Right atrium auricular region (tissue), 2 donors: ENCODE data around the gene GAMT. TPM values are rescaled to one million over a fixed set of nuclear protein-coding genes. Genes with fewer than 3 reads are reported as not detected.

Experiments
- DNase-seq: peaks from one replicate; pipeline ENCODE4 v3.0.0-alpha.2; 2019; ENCODE audit warnings: low spot score
- H3K27ac ChIP-seq, 2 donors: fragments of 200-600 bp; sonication (generic); 1 replicate in 1 of 2; 2 replicates in 1 of 2; pipeline ENCODE4 v1.5.1; 2016 to 2019
- H3K27me3 ChIP-seq, 2 donors: fragments of 200-600 bp; sonication (generic); one replicate each; pipeline versions ENCODE4 v1.5.1 to v1.6.0; 2017 to 2019
- H3K36me3 ChIP-seq: fragments of 200-600 bp; sonication (generic); one replicate; pipeline ENCODE4 v1.5.1; 2016
- H3K4me1 ChIP-seq, 2 donors: fragments of 200-600 bp; sonication (generic); one replicate each; pipeline versions ENCODE4 v1.5.1 to v1.6.0; 2017 to 2019
- H3K4me3 ChIP-seq, 2 donors: fragments of 200-600 bp; sonication (generic); 1 replicate in 1 of 2; 2 replicates in 1 of 2; pipeline ENCODE4 v1.5.1; 2017 to 2019; ENCODE audit warnings: mild to moderate bottlenecking in 1 of 2, moderate library complexity in 1 of 2
- H3K9me3 ChIP-seq, 2 donors: fragments of 200-600 bp; sonication (generic); one replicate each; pipeline ENCODE4 v1.5.1; 2019
- total RNA-seq, 2 donors: library from RNA; depleted of rRNA; stranded (reverse); fragments of >200 nt; gene quantifications; one replicate each; pipeline ENCODE4 v1.1.0, GENCODE V29; 2016
- TF ChIP-seq, protein P1 (sequence below), 2 donors: fragments of 200-600 bp; sonication (generic); IDR thresholded peaks; one replicate each; pipeline ENCODE4 v1.5.1; 2019; ENCODE audit warnings: antibody characterized with exemption in 2 of 2

GAMT gene
- total RNA-seq, 2 donors from 2014 or later: 45.8 to 92.5 TPM

DNA sequence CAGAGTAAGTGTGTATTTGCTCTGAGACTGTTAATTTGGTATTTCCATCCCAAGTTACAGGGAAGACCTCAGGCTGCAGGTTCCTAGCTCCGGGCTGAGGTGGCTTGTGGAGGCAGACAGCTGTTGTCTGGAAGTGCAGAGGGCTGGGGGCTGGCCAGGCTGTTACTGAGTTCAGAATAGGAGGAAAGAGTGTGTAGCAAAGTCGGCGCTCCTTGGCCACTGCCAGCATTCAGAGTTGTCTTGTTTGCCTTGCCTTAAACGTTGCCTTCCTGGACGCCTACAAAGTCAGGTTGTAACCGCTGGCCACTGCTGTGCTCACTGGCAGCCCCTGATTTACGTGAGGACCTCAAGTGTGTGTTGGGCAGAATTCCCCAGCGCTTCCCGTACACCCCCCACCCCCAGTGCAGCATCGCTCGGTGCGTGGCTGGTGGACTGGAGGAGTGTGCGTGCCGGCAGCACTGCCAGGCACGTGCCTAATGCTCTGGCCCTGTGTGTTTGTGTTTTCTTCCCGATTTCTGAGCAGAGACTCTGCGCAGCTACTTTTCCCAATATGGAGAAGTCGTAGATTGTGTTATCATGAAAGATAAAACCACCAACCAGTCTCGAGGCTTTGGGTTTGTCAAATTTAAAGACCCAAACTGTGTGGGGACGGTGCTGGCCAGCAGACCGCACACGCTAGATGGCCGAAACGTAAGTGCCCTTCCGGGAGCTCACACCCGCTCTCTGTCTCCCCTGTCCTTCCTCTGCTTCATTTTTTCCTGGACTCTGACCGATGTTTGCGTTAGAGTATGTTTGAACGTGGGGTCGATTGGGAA is 16.5 kb upstream of the GAMT start:
- Histone ChIP-seq H3K4me3 (no peak overlapping the region), H3K27me3 (no peaks in the 10 kb centered on the region), H3K36me3 (peaks cover 32% of the 10 kb centered on the region), H3K9me3 (no peaks in the 10 kb centered on the region), H3K4me1 (peaks cover 0 to 63% of the 10 kb centered on the region in 2 donors), H3K27ac (peak overlapping the region; percentile 67 to 98)
- DNase-seq: no peak
- TF ChIP-seq, protein P1, sequence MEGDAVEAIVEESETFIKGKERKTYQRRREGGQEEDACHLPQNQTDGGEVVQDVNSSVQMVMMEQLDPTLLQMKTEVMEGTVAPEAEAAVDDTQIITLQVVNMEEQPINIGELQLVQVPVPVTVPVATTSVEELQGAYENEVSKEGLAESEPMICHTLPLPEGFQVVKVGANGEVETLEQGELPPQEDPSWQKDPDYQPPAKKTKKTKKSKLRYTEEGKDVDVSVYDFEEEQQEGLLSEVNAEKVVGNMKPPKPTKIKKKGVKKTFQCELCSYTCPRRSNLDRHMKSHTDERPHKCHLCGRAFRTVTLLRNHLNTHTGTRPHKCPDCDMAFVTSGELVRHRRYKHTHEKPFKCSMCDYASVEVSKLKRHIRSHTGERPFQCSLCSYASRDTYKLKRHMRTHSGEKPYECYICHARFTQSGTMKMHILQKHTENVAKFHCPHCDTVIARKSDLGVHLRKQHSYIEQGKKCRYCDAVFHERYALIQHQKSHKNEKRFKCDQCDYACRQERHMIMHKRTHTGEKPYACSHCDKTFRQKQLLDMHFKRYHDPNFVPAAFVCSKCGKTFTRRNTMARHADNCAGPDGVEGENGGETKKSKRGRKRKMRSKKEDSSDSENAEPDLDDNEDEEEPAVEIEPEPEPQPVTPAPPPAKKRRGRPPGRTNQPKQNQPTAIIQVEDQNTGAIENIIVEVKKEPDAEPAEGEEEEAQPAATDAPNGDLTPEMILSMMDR (IDR thresholded peaks at IDR 0.05): no peak

DNA sequence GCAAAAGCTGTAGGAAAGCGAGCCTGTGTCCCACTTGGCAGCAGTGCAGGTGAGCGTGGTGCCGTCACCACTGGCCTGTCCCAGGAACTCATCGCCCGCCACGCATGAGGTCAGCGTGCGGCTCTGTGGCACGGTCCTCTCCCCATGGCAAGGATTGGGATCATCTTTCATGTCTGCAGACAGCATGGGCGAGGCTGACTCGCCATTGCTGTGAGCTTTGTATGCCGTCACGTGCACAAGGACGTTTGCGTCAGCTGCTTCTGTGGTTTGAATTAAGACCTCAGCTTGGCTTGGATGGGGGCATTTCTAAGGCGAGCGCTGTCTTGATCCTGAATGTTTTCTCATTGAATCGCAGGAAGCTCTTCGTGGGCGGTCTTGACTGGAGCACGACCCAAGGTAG is 15.8 kb upstream of the GAMT start:
- TF ChIP-seq, protein P1 (IDR thresholded peaks at IDR 0.05): no peak
- Histone ChIP-seq H3K27me3 (no peaks in the 10 kb centered on the region), H3K27ac (peak overlapping the region in 1 of 2 donors; percentile 98), H3K4me1 (peaks cover 0 to 71% of the 10 kb centered on the region in 2 donors), H3K36me3 (peaks cover 26% of the 10 kb centered on the region), H3K4me3 (no peak overlapping the region), H3K9me3 (no peaks in the 10 kb centered on the region)
- DNase-seq: no peak

DNA sequence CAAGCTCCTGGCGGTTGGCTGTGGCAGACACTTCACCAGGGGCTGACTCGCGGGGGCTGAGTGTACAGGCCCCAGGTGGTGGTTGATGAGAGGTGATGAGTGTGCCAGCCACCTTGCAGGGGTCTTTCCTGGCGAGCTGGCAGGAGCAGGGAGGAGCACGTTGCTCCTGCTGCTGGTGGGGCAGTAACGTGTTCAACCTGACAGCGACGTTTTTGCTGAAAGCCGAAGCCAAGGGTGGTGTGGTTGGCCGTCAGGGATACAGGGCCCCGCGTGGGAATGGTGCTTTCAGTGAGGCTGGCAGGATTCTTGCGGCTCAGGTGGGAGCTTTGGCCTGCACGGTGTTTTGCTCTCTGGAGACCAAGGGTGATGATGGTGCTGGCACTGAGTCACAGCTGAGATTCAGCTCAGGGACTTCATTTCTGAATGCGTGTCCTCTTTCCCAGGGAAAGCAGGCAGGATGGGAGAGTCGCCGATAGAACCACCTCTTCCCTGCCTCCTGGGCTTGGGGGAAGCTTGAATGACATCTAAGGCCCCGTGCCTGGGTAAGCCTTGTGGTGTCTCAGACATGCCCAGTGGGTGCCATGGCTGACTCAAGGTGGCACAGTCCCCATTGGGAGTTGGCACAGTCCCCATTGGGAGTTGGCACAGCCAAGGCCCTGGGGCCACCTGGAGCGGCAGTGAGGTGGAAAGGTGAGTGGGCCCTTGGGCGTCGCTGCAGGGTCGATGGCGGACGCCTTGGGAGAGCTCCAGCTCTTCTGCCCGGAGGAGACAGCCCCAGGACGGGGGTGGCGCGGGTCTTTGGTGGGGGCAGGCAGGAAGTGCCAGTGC is 14.9 kb upstream of the GAMT start:
- DNase-seq: no peak
- H3K4me3 ChIP-seq: peak overlapping the region in 1 of 2 donors; percentile 5
- peak overlapping the region; percentile 66 to 98 for H3K27ac ChIP-seq
- peaks cover 17% of the 10 kb centered on the region for H3K36me3 ChIP-seq
- no peaks in the 10 kb centered on the region for H3K27me3 ChIP-seq
- H3K9me3 ChIP-seq: no peaks in the 10 kb centered on the region
- peaks cover 0 to 80% of the 10 kb centered on the region in 2 donors for H3K4me1 ChIP-seq
- TF ChIP-seq, protein P1 (IDR thresholded peaks at IDR 0.05): no peak

DNA sequence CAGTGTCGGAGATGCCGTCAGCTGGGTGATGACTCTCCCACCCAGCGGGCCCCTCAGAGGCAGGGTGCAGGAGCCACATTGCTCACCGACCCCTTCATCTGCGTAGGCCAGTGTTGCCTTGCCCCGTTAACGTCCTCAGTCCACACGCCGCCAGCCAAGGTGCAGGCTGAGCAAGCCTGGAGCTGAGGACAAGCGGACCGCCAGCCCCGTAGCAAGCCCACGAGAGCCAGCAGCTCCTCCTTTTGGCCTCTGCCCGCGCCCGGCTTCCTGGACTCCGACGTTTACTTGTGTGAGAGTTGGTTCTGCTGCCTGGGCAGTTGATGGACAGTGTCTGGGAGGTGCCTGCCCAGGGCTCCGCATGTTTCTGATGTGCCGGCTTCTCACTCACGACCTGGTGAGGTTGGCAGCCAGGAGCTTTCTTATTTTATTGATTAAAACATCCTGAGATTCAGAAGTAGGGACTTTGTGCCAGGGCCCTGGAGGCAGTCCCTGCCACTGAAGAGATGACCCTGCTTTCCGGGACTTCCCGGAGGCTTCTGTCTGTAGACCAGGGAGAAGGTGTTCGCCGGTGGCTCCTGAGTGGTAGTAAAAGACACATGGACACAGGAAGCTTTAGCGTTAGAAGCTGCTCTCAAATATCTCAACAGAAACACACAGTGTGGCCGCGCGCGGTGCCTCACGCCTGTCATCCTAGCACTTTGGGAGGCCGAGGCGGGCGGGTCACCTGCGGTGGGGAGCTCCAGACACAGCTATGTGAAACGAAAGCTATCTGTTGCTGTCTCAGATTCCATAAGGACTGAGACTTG is 11.9 kb upstream of the GAMT start:
- Histone ChIP-seq H3K27ac (peak overlapping the region; percentile 79 to 98), H3K27me3 (no peaks in the 10 kb centered on the region), H3K36me3 (peaks cover 5% of the 10 kb centered on the region), H3K9me3 (no peaks in the 10 kb centered on the region), H3K4me1 (peaks cover 0 to 95% of the 10 kb centered on the region in 2 donors), H3K4me3 (no peak overlapping the region)
- DNase-seq: no peak
- TF ChIP-seq, protein P1 (IDR thresholded peaks at IDR 0.05): no peak

DNA sequence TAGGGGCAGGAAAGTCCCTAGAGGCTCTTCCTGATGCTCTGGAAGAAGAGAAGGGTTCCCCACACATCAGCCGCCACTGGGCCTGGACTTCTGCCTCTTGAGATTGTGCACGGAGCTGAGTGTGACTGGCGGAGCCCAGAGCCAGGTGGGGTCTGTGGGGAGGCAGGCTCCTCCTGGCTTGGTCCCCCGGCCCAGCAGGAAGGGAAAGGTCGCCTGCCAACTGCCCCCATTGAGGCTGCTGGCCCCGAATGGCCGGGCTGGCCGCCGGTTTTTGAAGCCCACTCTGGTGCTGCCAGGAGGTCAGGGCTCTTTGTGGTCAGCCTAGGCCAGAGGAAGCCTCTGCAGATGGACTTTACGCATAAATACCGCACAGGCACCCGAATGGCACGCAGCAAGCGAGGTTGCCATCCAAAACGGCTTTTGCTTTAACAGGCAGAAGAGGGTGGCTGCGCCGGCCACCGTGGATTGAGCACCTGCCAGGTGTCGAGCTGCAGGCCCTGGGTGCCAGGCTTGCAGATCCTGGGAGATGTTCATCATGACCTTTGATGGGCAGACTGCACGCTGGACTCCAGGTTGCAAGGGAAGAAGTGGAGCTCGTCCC is 11.1 kb upstream of the GAMT start:
- H3K4me1 ChIP-seq: peaks cover 0 to 87% of the 10 kb centered on the region in 2 donors
- H3K9me3 ChIP-seq: no peaks in the 10 kb centered on the region
- DNase-seq: no peak
- H3K4me3 ChIP-seq: no peak overlapping the region
- peaks cover 5% of the 10 kb centered on the region for H3K36me3 ChIP-seq
- TF ChIP-seq, protein P1 (IDR thresholded peaks at IDR 0.05): no peak
- H3K27ac ChIP-seq: peak overlapping the region; percentile 79 to 98
- H3K27me3 ChIP-seq: no peaks in the 10 kb centered on the region
